GM10266 (cell line): Measurements from ENCODE around the gene ADAMTS8.

ENCODE experiments used
- DNase-seq: peaks from one replicate; pipeline ENCODE4 v3.0.0; 2012; ENCODE audit errors: extremely low spot score
- TF ChIP-seq, protein P1 (sequence below): IDR thresholded peaks from 2 replicates; pipeline ENCODE4 v1.5.1; 2012; ENCODE audit warnings: mild to moderate bottlenecking, low read depth; ENCODE audit not compliant: control insufficient read depth, insufficient read depth; ENCODE audit errors: missing control alignments

ADAMTS8 gene

DNA sequence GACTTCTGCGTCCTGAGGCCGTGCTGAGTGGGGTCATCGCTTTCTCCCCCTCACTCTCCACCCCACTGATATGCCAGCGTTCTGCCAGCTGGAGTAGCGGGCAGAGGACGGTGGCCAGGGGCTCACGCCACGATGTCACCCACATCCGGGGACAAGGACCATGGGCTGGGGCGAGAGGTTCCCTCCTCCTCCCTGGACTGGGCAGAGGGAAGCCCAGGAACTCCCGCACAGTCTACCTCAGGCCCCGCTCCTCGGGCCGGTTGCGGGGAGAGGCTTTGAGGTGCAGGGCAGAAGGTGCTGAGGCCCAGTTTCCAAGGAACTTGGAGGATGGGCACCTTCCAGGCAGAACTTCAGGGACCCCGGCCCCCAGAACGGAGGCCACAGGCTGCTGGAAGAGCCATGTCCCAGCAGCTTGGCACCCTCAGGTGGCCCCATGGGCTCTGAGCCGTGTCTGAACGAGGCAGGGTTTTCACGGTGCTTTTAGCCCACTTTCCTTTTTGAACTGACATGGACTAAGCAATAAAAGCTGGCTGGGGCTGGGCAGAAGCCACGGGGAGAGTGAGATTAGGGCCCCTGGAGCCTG, 45.5 kb upstream of the ADAMTS8 start:
- DNase-seq: no peak
- TF ChIP-seq, protein P1, sequence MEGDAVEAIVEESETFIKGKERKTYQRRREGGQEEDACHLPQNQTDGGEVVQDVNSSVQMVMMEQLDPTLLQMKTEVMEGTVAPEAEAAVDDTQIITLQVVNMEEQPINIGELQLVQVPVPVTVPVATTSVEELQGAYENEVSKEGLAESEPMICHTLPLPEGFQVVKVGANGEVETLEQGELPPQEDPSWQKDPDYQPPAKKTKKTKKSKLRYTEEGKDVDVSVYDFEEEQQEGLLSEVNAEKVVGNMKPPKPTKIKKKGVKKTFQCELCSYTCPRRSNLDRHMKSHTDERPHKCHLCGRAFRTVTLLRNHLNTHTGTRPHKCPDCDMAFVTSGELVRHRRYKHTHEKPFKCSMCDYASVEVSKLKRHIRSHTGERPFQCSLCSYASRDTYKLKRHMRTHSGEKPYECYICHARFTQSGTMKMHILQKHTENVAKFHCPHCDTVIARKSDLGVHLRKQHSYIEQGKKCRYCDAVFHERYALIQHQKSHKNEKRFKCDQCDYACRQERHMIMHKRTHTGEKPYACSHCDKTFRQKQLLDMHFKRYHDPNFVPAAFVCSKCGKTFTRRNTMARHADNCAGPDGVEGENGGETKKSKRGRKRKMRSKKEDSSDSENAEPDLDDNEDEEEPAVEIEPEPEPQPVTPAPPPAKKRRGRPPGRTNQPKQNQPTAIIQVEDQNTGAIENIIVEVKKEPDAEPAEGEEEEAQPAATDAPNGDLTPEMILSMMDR: no peak

- TF ChIP-seq, protein P1: no peak
- no peak for DNase-seq
Observed at GRCh38 chr11:130473056-130473794, 44.8 kb upstream of the ADAMTS8 start.

GRCh38 chr11:130472434-130472961, 44.1 kb upstream of the ADAMTS8 start:
- no peak for DNase-seq

DNA sequence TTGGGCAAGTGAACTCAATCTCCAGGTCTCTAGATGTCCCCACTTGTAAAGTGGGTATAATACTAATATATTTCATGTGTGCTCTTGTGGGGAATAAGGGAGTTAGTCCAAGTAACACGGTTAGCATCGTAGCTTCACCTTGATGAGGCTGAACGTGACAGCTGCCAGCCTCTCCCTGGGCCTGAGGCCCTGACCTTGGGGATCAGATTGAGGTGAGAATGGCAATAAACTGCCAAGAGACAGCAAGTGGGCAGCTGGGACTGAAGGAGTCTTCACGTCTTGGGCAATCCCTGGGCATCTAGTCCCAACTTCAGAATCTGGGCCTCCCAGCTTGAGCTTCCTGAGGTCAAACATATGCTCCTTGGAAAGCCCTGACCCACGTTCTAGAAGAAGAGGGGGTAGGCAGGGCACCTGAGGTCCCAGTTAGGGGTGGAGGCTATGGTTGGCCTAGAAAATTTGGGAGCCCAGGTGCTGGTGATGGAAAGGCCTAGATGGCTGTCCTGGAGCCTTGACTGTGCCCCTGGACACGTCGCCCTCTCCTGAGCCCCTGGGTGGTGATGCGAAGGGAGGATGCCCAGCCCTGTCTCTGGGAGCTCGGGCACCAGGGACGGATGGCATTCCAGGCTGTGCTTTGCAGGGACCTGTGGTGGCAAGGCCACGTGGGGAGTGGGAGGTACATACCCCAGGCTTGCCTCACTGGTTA, 43.5 kb upstream of the ADAMTS8 start:
- TF ChIP-seq, protein P1: no peak

More at GRCh38 chr11:130472434-130472961, 44.1 kb upstream of the ADAMTS8 start:
- TF ChIP-seq, protein P1: no peak

GRCh38 chr11:130470832-130471706, 42.7 kb upstream of the ADAMTS8 start:
- TF ChIP-seq, protein P1: no peak
- no peak for DNase-seq

More for the DNA sequence above, 43.5 kb upstream of the ADAMTS8 start:
- no peak for DNase-seq

DNA sequence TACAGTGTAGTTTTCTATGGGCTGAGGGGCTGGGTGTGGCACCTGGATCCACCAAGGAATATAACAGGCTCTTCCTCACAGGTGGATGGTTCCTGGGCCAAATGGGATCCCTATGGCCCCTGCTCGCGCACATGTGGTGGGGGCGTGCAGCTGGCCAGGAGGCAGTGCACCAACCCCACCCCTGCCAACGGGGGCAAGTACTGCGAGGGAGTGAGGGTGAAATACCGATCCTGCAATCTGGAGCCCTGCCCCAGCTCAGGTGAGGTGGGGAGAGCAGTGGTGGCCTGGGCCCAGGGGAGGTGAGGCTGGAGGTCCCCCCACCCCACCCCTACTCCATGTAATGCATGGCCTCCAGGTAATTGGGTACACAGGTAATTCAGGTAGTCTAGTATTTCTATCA, 40.8 kb upstream of the ADAMTS8 start:
- TF ChIP-seq, protein P1: no peak

More for the DNA sequence above, 40.8 kb upstream of the ADAMTS8 start:
- DNase-seq: no peak
